ENCODE measurements around the gene MOXD1.

DNA sequence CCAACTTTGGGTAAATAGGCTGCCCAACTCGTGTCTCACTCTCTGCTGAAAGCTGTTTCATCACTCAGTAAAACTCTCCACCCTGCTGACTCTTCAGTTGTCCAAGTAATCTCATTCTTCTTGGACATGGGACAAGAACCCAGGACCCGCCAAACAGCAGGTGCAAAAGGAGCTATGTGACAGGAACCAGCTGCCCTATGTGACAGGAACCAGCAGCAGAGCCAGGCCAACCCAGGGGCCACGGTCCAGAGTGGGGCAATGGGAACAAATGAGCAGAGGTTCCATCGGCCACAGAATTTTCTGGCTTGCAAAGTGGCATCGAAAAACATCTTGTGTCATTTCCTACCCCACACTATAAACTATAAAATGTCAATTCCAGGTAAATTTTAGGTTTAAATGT is 56.5 kb downstream of the MOXD1 start:
- TF ChIP-seq EZH2 (IDR thresholded peaks at IDR 0.05; ENCODE audit: borderline replicate concordance, low read length): no peak
- TF ChIP-seq, protein P1, sequence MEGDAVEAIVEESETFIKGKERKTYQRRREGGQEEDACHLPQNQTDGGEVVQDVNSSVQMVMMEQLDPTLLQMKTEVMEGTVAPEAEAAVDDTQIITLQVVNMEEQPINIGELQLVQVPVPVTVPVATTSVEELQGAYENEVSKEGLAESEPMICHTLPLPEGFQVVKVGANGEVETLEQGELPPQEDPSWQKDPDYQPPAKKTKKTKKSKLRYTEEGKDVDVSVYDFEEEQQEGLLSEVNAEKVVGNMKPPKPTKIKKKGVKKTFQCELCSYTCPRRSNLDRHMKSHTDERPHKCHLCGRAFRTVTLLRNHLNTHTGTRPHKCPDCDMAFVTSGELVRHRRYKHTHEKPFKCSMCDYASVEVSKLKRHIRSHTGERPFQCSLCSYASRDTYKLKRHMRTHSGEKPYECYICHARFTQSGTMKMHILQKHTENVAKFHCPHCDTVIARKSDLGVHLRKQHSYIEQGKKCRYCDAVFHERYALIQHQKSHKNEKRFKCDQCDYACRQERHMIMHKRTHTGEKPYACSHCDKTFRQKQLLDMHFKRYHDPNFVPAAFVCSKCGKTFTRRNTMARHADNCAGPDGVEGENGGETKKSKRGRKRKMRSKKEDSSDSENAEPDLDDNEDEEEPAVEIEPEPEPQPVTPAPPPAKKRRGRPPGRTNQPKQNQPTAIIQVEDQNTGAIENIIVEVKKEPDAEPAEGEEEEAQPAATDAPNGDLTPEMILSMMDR (IDR thresholded peaks at IDR 0.05; ENCODE audit: low read length): no peak

Measured in OCI-LY1 (cell line).